Loucy (cell line): ENCODE measurements around the gene NGFR.

Experiments
- CTCF ChIP-seq: fragments of 200-600 bp; sonication (generic); conservative IDR thresholded peaks from 2 replicates; pipeline ENCODE4 v1.5.1; 2014; ENCODE audit warnings: mild to moderate bottlenecking, antibody characterized with exemption, low read length
- EZH2phosphoT487 ChIP-seq: fragments of 200-600 bp; IDR thresholded peaks from 2 replicates; pipeline ENCODE4 v1.6.1; 2018; ENCODE audit warnings: antibody characterized with exemption, mild to moderate bottlenecking, moderate library complexity, borderline replicate concordance

GRCh38 chr17:49512296-49513043, 17.4 kb downstream of the NGFR start:
- TF ChIP-seq CTCF (no peak), EZH2phosphoT487 (no peak)
